LHCN-M2 (cell line): ENCODE results near the gene DYNLT2. TPM values are rescaled to one million over a fixed set of nuclear protein-coding genes. Genes with fewer than 3 reads are reported as not detected.
"Not testable (repeated sequence)": the region's sequence is repeated elsewhere in the genome, so short reads cannot be mapped to it uniquely, and the experiment has no call there.

ENCODE experiments used
- DNase-seq: peaks from one replicate; pipeline ENCODE4 v3.0.0-alpha.2; 2012; ENCODE audit warnings: low read depth
- total RNA-seq: library from RNA; depleted of rRNA; stranded (reverse); fragments of >200 nt; gene quantifications from 2 replicates; pipeline ENCODE4 v1.2.3, GENCODE V29; 2014; rRNA removed

Gene DYNLT2
- total RNA-seq, 1 experiment from 2014 or later = 1.9 TPM

- DNase-seq = no peak
Measured at GRCh38 chr6:169701311-169701953, 49.9 kb downstream of the DYNLT2 start.

GRCh38 chr6:169700296-169700695, 51.1 kb downstream of the DYNLT2 start:
- DNase-seq = peak; percentile 46

- not testable (repeated sequence) for DNase-seq
Measured at GRCh38 chr6:169697115-169697514, 54.3 kb downstream of the DYNLT2 start.

GRCh38 chr6:169695131-169695530, 56.2 kb downstream of the DYNLT2 start:
- no peak for DNase-seq

- DNase-seq = peak; percentile 92
Measured at GRCh38 chr6:169692516-169692915, 58.9 kb downstream of the DYNLT2 start.

- DNase-seq = no peak
Measured at GRCh38 chr6:169691260-169691659, 60.1 kb downstream of the DYNLT2 start.

Other genes with a start within 250 kb of the DYNLT2 start
- gene WDR27, start 49.5 kb downstream of the DYNLT2 start, total RNA-seq = 17.9 and 25.1 TPM in 2 replicates
- gene C6orf120, start 49.4 kb downstream of the DYNLT2 start, total RNA-seq = 61.0 and 66.6 TPM in 2 replicates
- gene PHF10, start 27.1 kb downstream of the DYNLT2 start, total RNA-seq = 13.4 and 19.3 TPM in 2 replicates
- gene ERMARD, start 50 bp upstream of the DYNLT2 start, total RNA-seq = 15.2 and 27.6 TPM in 2 replicates